GM20000 (cell line): Measurements from ENCODE around the gene SYT12.

ENCODE experiments used
- DNase-seq: peaks from one replicate; pipeline ENCODE4 v3.0.0; 2012; ENCODE audit warnings: low spot score
- TF ChIP-seq, protein P1 (sequence below): IDR thresholded peaks from 2 replicates; pipeline ENCODE4 v1.5.1; 2012; ENCODE audit warnings: mild to moderate bottlenecking, control low read depth; ENCODE audit errors: extremely low read depth, missing control alignments

Gene SYT12

DNA sequence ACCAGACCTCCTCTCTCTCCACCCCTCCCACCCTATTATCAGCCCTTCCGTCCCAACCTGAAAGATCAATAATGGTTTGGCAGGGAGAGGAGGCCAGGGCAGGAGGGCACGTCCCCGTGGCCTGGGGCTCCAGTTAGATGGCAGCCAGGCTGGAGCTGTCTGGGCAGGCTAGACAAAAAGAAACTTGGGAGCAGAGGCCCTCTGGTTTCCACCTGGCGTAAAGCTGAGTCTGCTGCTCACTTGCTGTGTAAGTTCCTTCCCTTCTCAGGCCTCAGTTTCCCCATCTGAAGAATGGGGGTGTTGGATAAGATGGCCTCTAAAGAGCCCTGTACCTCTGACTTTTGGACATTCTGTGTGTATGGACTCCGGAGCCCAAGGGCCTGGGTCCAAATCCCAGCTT, 30.0 kb downstream of the SYT12 start:
- DNase-seq = no peak
- TF ChIP-seq, protein P1, sequence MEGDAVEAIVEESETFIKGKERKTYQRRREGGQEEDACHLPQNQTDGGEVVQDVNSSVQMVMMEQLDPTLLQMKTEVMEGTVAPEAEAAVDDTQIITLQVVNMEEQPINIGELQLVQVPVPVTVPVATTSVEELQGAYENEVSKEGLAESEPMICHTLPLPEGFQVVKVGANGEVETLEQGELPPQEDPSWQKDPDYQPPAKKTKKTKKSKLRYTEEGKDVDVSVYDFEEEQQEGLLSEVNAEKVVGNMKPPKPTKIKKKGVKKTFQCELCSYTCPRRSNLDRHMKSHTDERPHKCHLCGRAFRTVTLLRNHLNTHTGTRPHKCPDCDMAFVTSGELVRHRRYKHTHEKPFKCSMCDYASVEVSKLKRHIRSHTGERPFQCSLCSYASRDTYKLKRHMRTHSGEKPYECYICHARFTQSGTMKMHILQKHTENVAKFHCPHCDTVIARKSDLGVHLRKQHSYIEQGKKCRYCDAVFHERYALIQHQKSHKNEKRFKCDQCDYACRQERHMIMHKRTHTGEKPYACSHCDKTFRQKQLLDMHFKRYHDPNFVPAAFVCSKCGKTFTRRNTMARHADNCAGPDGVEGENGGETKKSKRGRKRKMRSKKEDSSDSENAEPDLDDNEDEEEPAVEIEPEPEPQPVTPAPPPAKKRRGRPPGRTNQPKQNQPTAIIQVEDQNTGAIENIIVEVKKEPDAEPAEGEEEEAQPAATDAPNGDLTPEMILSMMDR = no peak

DNA sequence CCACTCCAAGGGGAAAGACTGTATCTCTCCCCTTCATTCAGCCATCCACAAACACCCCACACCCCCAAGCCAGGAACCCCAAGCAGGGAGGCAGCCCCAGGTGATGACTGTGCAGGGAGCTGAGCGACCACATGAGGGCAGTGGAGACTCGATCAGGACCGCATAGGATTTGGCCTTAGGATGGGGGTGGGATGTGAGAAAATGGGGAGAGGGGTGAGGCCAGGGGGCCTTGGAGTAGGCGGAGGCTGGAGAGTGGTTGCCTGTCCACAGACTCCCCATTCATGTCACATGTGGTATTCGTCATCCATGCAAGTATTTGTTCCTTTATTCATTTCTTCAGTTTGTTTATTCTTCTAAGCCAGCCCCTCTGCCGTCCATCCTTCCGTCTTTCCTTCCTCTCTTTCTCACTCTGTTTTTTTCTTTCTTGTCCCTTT, 31.0 kb downstream of the SYT12 start:
- TF ChIP-seq, protein P1 = peak; percentile 75
- DNase-seq = peak; percentile 86

DNA sequence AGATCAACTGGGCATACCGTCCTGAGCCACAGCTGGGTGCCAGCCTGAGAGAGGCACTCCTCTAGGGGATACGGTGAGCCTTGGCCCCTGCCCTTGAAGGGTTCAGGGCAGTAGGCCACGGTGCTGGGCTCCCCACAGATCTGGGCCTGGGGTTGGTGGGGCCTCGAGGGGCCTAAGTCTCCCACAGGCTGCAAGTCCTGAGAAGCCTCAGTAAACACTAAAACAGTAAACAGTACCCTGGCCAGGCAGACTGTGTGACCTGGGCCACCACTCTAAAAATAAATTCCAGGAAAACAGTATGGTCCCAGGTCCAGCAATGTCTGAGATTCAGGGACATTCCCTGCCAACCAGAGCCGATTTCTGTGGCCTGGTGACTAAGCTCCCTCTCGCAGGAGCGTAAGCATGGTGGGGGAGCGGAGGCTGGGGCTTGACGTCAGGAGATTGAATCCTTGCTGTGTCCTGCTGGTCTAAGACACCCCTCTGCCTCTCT, 31.5 kb downstream of the SYT12 start:
- DNase-seq = no peak
- TF ChIP-seq, protein P1 = no peak

DNA sequence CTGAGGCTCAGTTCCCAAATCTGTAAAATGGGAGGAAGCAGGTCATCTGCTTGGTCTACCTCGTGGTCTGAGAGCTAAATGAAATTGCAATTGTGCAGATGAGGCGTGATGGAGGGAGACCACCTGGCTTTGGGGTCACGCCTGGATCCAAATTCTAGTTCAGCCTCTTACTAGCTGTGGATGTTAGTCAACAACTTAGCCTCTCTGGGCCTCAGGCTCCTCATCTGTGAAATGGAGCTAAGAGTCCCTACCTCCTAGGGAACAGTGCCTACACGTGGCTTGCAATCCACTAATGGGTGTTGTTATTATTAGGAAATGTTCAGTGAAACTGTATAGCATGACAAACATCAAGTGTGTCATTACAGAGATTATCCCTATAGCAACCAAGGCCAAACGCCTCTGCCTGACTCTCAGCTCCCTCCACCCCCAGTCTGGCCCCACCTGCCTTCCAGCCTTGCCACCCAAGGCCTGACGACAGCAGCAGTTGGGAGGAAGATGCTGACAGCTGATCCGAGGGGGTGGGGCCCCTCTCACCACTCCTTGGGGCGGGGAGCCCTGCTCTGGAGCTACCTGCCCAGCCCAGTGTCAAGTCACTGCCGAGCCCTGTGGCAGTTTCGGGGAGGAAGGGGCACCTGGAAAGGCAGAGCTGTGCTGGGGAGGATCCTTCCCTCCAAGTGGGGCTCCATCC, 32.0 kb downstream of the SYT12 start:
- DNase-seq = peak; percentile 51
- TF ChIP-seq, protein P1 = no peak

DNA sequence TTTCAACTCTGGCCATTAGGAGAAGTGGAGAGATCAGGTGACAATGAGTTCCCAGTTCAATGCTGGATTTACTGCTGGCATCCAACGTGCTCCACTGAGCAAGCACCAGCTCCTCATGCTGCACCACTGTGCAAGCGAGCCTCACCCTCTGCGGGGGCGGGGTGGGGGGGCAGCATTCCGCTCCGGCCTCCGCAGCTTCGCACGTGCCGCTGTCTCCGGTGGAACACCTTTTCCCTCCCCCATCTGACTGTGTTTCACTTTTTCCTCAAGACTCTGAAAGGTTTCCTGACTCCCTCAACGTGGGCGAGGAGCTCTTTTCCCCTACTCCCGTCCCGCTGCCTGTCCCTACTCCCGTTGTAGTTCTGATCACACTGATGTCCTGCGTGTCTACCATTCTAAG, 32.9 kb downstream of the SYT12 start:
- DNase-seq = no peak
- TF ChIP-seq, protein P1 = no peak

DNA sequence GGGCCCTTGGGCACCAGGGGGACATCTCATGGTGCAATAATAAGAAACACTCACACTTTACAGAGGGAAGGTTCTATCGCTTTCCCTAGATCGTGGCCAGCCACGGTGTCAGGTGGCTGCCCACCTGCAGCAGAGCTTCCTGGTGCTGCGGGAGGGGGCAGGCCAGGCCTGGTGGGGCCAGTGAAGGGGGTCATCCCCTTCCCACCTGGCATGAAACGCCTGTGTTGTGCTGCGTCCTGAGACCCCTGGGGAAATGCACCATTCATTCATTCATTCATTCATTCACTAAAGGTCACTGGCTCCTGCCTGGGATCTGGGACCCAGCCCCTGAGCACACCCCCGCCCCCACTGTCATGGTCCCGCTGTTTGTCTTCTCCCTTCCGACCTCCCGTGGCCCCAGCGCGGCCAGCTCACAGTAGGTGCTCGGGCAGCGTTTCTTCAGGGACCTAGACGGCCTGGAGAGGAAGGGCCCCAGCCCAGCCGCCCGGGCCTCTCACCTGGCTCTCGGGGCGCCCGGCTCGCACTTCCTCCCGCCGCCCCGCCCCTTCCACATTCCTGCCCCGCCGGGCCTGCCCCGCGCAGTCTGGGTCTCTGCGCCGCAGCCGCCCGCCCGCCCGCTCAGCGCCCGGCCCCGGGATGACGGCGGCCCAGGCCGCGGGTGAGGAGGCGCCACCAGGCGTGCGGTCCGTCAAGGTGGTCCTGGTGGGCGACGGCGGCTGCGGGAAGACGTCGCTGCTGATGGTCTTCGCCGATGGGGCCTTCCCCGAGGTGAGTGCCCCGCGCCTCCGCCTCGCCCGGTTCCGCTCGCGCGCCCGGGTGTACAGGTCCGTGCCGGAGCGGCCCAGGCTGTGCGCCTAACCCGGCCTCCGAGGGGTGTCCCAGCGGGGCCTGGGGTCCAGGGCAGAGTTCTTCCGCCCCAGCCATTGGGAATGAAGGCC, 33.6 kb downstream of the SYT12 start, which contains the start of gene RHOD:
Gene RHOD (plus strand): TSS at position 581 of the 938 bp plus-strand sequence. CDS start 56 bp downstream, at position 637.
- TF ChIP-seq, protein P1 = no peak
- peak; percentile 73 for DNase-seq

DNA sequence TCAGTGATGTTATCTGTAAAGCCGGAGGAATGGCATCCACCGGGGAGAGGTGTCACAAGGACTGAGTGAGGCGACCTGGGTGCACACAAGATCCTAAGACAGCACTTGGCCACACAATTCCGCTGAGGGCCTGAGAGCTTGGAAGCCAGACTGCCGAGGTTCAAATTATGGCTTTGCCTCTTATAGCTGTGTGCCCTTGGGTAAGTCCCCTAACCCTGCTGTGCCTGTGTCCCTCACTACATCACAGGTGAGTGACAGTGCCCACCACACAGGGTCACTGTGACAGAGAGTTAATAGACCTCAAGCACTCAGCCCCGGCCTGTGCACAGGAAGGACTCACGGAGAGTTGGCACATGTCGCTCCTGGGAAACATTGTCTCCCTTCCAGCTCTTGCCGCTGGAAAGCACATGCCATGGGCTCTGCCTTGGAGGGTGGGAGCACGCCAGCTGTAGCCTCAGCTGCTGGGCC, 34.3 kb downstream of the SYT12 start:
- TF ChIP-seq, protein P1 = no peak

More for the DNA sequence above, 34.3 kb downstream of the SYT12 start:
- DNase-seq = no peak
